Fibroblast of peridontal ligament (primary cell): ENCODE data around the gene MLANA.

Experiments used
- DNase-seq: peaks from one replicate; pipeline ENCODE4 v3.0.0-alpha.2; 2010; ENCODE audit errors: extremely low read depth

Gene MLANA

GRCh38 chr9:5890641-5891040 lies at the start of gene MLANA:
Gene MLANA, plus strand, starts transcription at chr9:5890889. Its CDS starts 1,586 bp downstream, at chr9:5892475.
- no peak for DNase-seq

- no peak for DNase-seq
Measured at GRCh38 chr9:5841771-5842573, 48.7 kb upstream of the MLANA start.

- no peak for DNase-seq
Measured at GRCh38 chr9:5842929-5843793, 47.5 kb upstream of the MLANA start.

- DNase-seq, result peak; percentile 22
Measured at GRCh38 chr9:5843794-5844471, 46.8 kb upstream of the MLANA start.

- DNase-seq, result no peak
Measured at GRCh38 chr9:5845157-5845531, 45.5 kb upstream of the MLANA start.

- DNase-seq, result no peak
Measured at GRCh38 chr9:5846096-5846495, 44.6 kb upstream of the MLANA start.

GRCh38 chr9:5846501-5846921 lies 44.2 kb upstream of the MLANA start:
- DNase-seq, result peak; percentile 12

- no peak for DNase-seq
Measured at GRCh38 chr9:5848372-5848882, 42.3 kb upstream of the MLANA start.

- no peak for DNase-seq
Measured at GRCh38 chr9:5850724-5851122, 40.0 kb upstream of the MLANA start.

GRCh38 chr9:5851445-5851844 lies 39.2 kb upstream of the MLANA start:
- DNase-seq, result peak; percentile 63

GRCh38 chr9:5852987-5853386 lies 37.7 kb upstream of the MLANA start:
- no peak for DNase-seq

- DNase-seq, result no peak
Measured at GRCh38 chr9:5853617-5854016, 37.1 kb upstream of the MLANA start.

- DNase-seq, result no peak
Measured at GRCh38 chr9:5854063-5854790, 36.5 kb upstream of the MLANA start.

- DNase-seq, result no peak
Measured at GRCh38 chr9:5857928-5858327, 32.8 kb upstream of the MLANA start.

- no peak for DNase-seq
Measured at GRCh38 chr9:5858833-5859232, 31.9 kb upstream of the MLANA start.

- no peak for DNase-seq
Measured at GRCh38 chr9:5863092-5863746, 27.5 kb upstream of the MLANA start.

- DNase-seq, result no peak
Measured at GRCh38 chr9:5864446-5864845, 26.2 kb upstream of the MLANA start.

GRCh38 chr9:5866272-5866671 lies 24.4 kb upstream of the MLANA start:
- no peak for DNase-seq

GRCh38 chr9:5866685-5867084 lies 24.0 kb upstream of the MLANA start:
- DNase-seq, result no peak

- no peak for DNase-seq
Measured at GRCh38 chr9:5868235-5868634, 22.5 kb upstream of the MLANA start.
